PFSK-1 (cell line): ENCODE measurements around the gene RGS7.

Source experiments
- FOXP2 ChIP-seq: optimal IDR thresholded peaks from 2 replicates; pipeline ENCODE3; 2011; ENCODE audit warnings: borderline replicate concordance, control low read depth, inconsistent platforms; ENCODE audit not compliant: insufficient read depth; ENCODE audit errors: extremely low read length, extremely low read depth
- POLR2AphosphoS5 ChIP-seq: IDR thresholded peaks from 2 replicates; pipeline ENCODE4 v1.6.1; 2012; ENCODE audit warnings: low read depth, mild to moderate bottlenecking, control low read depth, low read length, moderate library complexity
- REST ChIP-seq, 2 experiments: IDR thresholded peaks; 2 replicates each; pipeline versions ENCODE4 v1.6.1 to v1.8.0; 2011 to 2012; ENCODE audit warnings: low read depth in 2 of 2, low read length in 2 of 2, control low read depth in 1 of 2, inconsistent platforms in 1 of 2, mild to moderate bottlenecking in 1 of 2, moderate library complexity in 1 of 2; ENCODE audit not compliant: insufficient read depth in 1 of 2
- SIN3A ChIP-seq: IDR thresholded peaks from 2 replicates; pipeline ENCODE4 v1.6.1; 2012; ENCODE audit warnings: mild to moderate bottlenecking, low read length, moderate library complexity, borderline replicate concordance; ENCODE audit not compliant: insufficient read depth
- TAF1 ChIP-seq: IDR thresholded peaks from 2 replicates; pipeline ENCODE4 v1.6.1; 2012; ENCODE audit warnings: low read length, control low read depth, borderline replicate concordance; ENCODE audit not compliant: insufficient read depth

GRCh38 chr1:241140670-241141069, 216.3 kb downstream of the RGS7 start:
- TF ChIP-seq SIN3A (no peak), POLR2AphosphoS5 (no peak), TAF1 (no peak), REST (IDR thresholded peaks at IDR 0.05; ENCODE audit: insufficient read depth in 1 of 2, low read depth in 2 of 2, low read length in 2 of 2) (no peak), FOXP2 (no peak)
